CD4-positive, alpha-beta T cell (primary cell): ENCODE data around the gene P3H2. TPM values are rescaled to one million over a fixed set of nuclear protein-coding genes. Genes with fewer than 3 reads are reported as not detected.

ENCODE experiments used
- ATAC-seq: fragments of 200-7000 bp; cut with Tn5 transposase; one replicate; pipeline ENCODE4 v1.10.0; 2022; ENCODE audit warnings: mild to moderate bottlenecking; ENCODE audit not compliant: poor library complexity
- CTCF ChIA-PET: fragments of 350-600 bp; sonication (Branson Sonifier 250); formaldehyde crosslinking; loops from one replicate; lab custom pipeline; 2021; ENCODE audit warnings: antibody characterized with exemption, inconsistent platforms; lab: Charles Lee
- POLR2A ChIA-PET: fragments of 350-600 bp; sonication (Branson Sonifier 250); formaldehyde crosslinking; loops from one replicate; lab custom pipeline; 2021; ENCODE audit warnings: antibody characterized with exemption, inconsistent platforms; lab: Charles Lee
- DNase-seq, 14 experiments: peaks; one replicate each; pipeline ENCODE4 v3.0.0-alpha.2; 2013 to 2020; ENCODE audit warnings: mixed read lengths in 2 of 14
- H3K27ac ChIP-seq, 2 donors: one replicate each; pipeline versions ENCODE4 v1.5.1 to v1.7.0; 2013; ENCODE audit warnings: low read length in 2 of 2, low read depth in 1 of 2, mild to moderate bottlenecking in 1 of 2
- H3K27me3 ChIP-seq, 2 experiments: 1 replicate in 1 of 2; 2 replicates in 1 of 2; pipeline versions ENCODE4 v1.6.1 to v1.7.0; 2013; ENCODE audit warnings: low read length in 2 of 2, control low read depth in 1 of 2, mild to moderate bottlenecking in 1 of 2, moderate library complexity in 1 of 2; ENCODE audit not compliant: insufficient read depth in 2 of 2, control insufficient read depth in 1 of 2
- H3K36me3 ChIP-seq: one replicate; pipeline ENCODE4 v1.6.1; 2013; ENCODE audit warnings: low read length, control low read depth; ENCODE audit not compliant: insufficient read depth
- H3K4me1 ChIP-seq: one replicate; pipeline ENCODE4 v1.6.1; 2013; ENCODE audit warnings: low read length, control low read depth; ENCODE audit not compliant: insufficient read depth
- H3K4me3 ChIP-seq: one replicate; pipeline ENCODE4 v1.5.1; 2013; ENCODE audit warnings: mild to moderate bottlenecking, low read length, moderate library complexity
- H3K9me3 ChIP-seq, 2 experiments: 1 replicate in 1 of 2; 2 replicates in 1 of 2; pipeline versions ENCODE4 v1.6.1 to v1.7.0; 2013; ENCODE audit warnings: low read length in 2 of 2, mild to moderate bottlenecking in 2 of 2, control low read depth in 1 of 2, moderate library complexity in 1 of 2; ENCODE audit not compliant: control insufficient read depth in 1 of 2, insufficient read depth in 1 of 2
- H3K27ac Mint-ChIP-seq: one replicate; pipeline ENCODE4 v1.8.0; 2020; ENCODE audit warnings: mixed read lengths
- H3K27me3 Mint-ChIP-seq: one replicate; pipeline ENCODE4 v1.8.0; 2021; ENCODE audit warnings: mixed read lengths
- H3K36me3 Mint-ChIP-seq: one replicate; pipeline ENCODE4 v1.8.0; 2021; ENCODE audit warnings: low read depth, mixed read lengths
- H3K4me1 Mint-ChIP-seq: one replicate; pipeline ENCODE4 v1.8.0; 2021; ENCODE audit warnings: low read depth, mixed read lengths
- H3K4me3 Mint-ChIP-seq: one replicate; pipeline ENCODE4 v1.8.0; 2020; ENCODE audit warnings: mild to moderate bottlenecking, mixed read lengths
- H3K9me3 Mint-ChIP-seq: one replicate; pipeline ENCODE4 v1.8.0; 2020; ENCODE audit warnings: mixed read lengths
- CTCF ChIP-seq: fragments of 200-600 bp; IDR thresholded peaks from one replicate; pipeline ENCODE4 v1.8.0; 2022; ENCODE audit warnings: antibody characterized with exemption, mild to moderate bottlenecking
- intact Hi-C, 2 experiments: fragments of 100-400 bp; cut with DNase I in 1 of 2; cut with micrococcal nuclease in 1 of 2; formaldehyde crosslinking; loops; one replicate each; pipeline versions ENCODE4 v1.15.1 to v1.9.0; 2023 to 2025; cut with DNase I, micrococcal nuclease
- total RNA-seq, 174 experiments: library from RNA in 2 of 174; stranded (reverse) in 2 of 174; gene quantifications; one replicate each; pipeline ENCODE4 v1.2.3 and lab custom pipeline; 2021 to 2026

P3H2 gene
- total RNA-seq, 2 experiments from 2014 or later: not detected

- Mint-ChIP-seq H3K4me1 (peaks cover 8% of the 10 kb centered on the region), H3K27me3 (peaks cover 74% of the 10 kb centered on the region), H3K4me3 (no peak overlapping the region), H3K36me3 (no peaks in the 10 kb centered on the region), H3K9me3 (no peaks in the 10 kb centered on the region), H3K27ac (no peak overlapping the region)
- ATAC-seq (no peak), DNase-seq (no peak)
- peaks cover 25 to 31% of the 10 kb centered on the region in 2 experiments for H3K27me3 ChIP-seq
- H3K27ac ChIP-seq: no peak overlapping the region
- CTCF ChIA-PET: no interaction called here
- H3K9me3 ChIP-seq: peaks cover 0 to 3% of the 10 kb centered on the region in 2 experiments
- H3K4me3 ChIP-seq: no peak overlapping the region
- intact Hi-C loops: no loop called here
- POLR2A ChIA-PET: no interaction called here
- no peaks in the 10 kb centered on the region for H3K36me3 ChIP-seq
- H3K4me1 ChIP-seq: no peaks in the 10 kb centered on the region
- no peak for TF ChIP-seq CTCF
These were observed 1.0 kb downstream of the P3H2 start for GRCh38 chr3:190119461-190120268.

- Mint-ChIP-seq H3K27me3 (peaks cover 70% of the 10 kb centered on the region), H3K4me1 (peaks cover 8% of the 10 kb centered on the region), H3K27ac (no peak overlapping the region), H3K4me3 (peak overlapping the region; percentile 6), H3K9me3 (no peaks in the 10 kb centered on the region), H3K36me3 (no peaks in the 10 kb centered on the region)
- no peak overlapping the region for H3K27ac ChIP-seq
- peaks cover 0 to 12% of the 10 kb centered on the region in 2 experiments for H3K9me3 ChIP-seq
- intact Hi-C loops: no loop called here
- no peaks in the 10 kb centered on the region for H3K4me1 ChIP-seq
- ChIA-PET CTCF (no interaction called here), POLR2A (no interaction called here)
- no peak for TF ChIP-seq CTCF
- ATAC-seq (no peak), DNase-seq (no peak)
- no peak overlapping the region for H3K4me3 ChIP-seq
- peaks cover 23 to 29% of the 10 kb centered on the region in 2 experiments for H3K27me3 ChIP-seq
- no peaks in the 10 kb centered on the region for H3K36me3 ChIP-seq
These were observed 2.3 kb downstream of the P3H2 start for GRCh38 chr3:190118438-190118837.

GRCh38 chr3:190117981-190118380 is 2.7 kb downstream of the P3H2 start:
- Mint-ChIP-seq H3K36me3 (no peaks in the 10 kb centered on the region), H3K27me3 (peaks cover 70% of the 10 kb centered on the region), H3K4me1 (peaks cover 8% of the 10 kb centered on the region), H3K27ac (no peak overlapping the region), H3K4me3 (no peak overlapping the region), H3K9me3 (no peaks in the 10 kb centered on the region)
- ChIA-PET CTCF (no interaction called here), POLR2A (no interaction called here)
- peaks cover 23 to 29% of the 10 kb centered on the region in 2 experiments for H3K27me3 ChIP-seq
- H3K27ac ChIP-seq: no peak overlapping the region
- no peak overlapping the region for H3K4me3 ChIP-seq
- DNase-seq (no peak), ATAC-seq (no peak)
- intact Hi-C loops: no loop called here
- peaks cover 0 to 12% of the 10 kb centered on the region in 2 experiments for H3K9me3 ChIP-seq
- no peaks in the 10 kb centered on the region for H3K36me3 ChIP-seq
- TF ChIP-seq CTCF: no peak
- H3K4me1 ChIP-seq: no peaks in the 10 kb centered on the region
